Thyroid gland (tissue), 4 donors: ENCODE results near the gene OSBPL8. TPM values are rescaled to one million over a fixed set of nuclear protein-coding genes. Genes with fewer than 3 reads are reported as not detected.

Experiments
- DNase-seq, 2 donors: peaks; one replicate each; pipeline ENCODE4 v3.0.0-alpha.2; 2019
- H3K27ac ChIP-seq, 3 donors: fragments of 200-600 bp; sonication (generic); 1 replicate in 2 of 3; 2 replicates in 1 of 3; pipeline ENCODE4 v1.5.1; 2016 to 2019; ENCODE audit warnings: mild to moderate bottlenecking in 1 of 3, moderate library complexity in 1 of 3
- H3K27me3 ChIP-seq: fragments of 200-600 bp; sonication (generic); one replicate; pipeline ENCODE4 v1.5.1; 2019
- H3K36me3 ChIP-seq, 2 donors: fragments of 200-600 bp; sonication (generic); one replicate each; pipeline ENCODE4 v1.5.1; 2016 to 2019
- H3K4me1 ChIP-seq, 2 donors: fragments of 200-600 bp; sonication (generic); one replicate each; pipeline ENCODE4 v1.5.1; 2017 to 2019
- H3K4me3 ChIP-seq, 3 donors: fragments of 200-600 bp; sonication (generic); replicated peaks in 1 of 3; 1 replicate in 2 of 3; 2 replicates in 1 of 3; pipeline ENCODE4 v1.5.1; 2016; ENCODE audit warnings: mild to moderate bottlenecking in 1 of 3
- H3K9me3 ChIP-seq: fragments of 200-600 bp; sonication (generic); one replicate; pipeline ENCODE4 v1.5.1; 2017
- POLR2A ChIP-seq, 2 donors: fragments of 450-650 bp; IDR thresholded peaks; one replicate each; pipeline ENCODE4 v1.6.1; 2017; ENCODE audit warnings: antibody characterized with exemption in 2 of 2, mild to moderate bottlenecking in 2 of 2, moderate library complexity in 1 of 2
- WGBS, 2 donors: methylation state at CpG; one replicate each; pipeline ENCODE4 v1.1.5; 2017; 5-methylcytosine and 5-hydroxymethylcytosine counted together
- intact Hi-C: fragments of 100-400 bp; cut with DNase I; formaldehyde crosslinking; loops from one replicate; pipeline ENCODE4 v1.15.1; 2023
- total RNA-seq, 4 donors: library from RNA; depleted of rRNA; stranded (reverse); fragments of >200 nt; gene quantifications; one replicate each; pipeline ENCODE4 v1.2.3, GENCODE V29; 2016
- TF ChIP-seq, protein P1 (sequence below), 6 experiments: fragments of 200-600 bp in 3 of 6; fragments of 450-650 bp in 3 of 6; sonication (generic) in 3 of 6; IDR thresholded peaks; one replicate each; pipeline ENCODE4 v1.5.1; 2016 to 2019; ENCODE audit warnings: antibody characterized with exemption in 6 of 6, mild to moderate bottlenecking in 2 of 6, inconsistent platforms in 1 of 6, moderate library complexity in 1 of 6

Gene OSBPL8
- total RNA-seq, 4 donors from 2014 or later: 69.8 to 112 (median 77.6) TPM

DNA sequence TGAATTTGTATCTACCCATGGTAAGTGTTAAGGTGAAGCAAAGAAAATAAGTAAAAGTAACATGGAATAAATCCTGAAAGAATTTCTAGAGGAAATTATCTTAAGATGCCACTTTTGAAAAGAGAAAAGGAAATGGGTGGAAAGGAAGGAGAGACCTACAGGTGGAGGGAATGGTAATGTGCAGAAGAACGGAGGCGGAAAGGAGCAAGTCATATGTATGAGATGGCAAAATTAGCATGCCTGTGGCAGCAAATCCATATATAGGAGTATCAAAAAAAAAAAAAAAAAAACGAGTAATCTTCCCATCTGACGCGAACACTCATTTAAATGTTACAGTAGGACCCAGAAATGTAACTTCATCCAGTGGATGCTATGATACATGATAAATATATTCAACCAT is 23.0 kb downstream of the OSBPL8 start:
- intact Hi-C loops: no loop called here
- TF ChIP-seq, protein P1, sequence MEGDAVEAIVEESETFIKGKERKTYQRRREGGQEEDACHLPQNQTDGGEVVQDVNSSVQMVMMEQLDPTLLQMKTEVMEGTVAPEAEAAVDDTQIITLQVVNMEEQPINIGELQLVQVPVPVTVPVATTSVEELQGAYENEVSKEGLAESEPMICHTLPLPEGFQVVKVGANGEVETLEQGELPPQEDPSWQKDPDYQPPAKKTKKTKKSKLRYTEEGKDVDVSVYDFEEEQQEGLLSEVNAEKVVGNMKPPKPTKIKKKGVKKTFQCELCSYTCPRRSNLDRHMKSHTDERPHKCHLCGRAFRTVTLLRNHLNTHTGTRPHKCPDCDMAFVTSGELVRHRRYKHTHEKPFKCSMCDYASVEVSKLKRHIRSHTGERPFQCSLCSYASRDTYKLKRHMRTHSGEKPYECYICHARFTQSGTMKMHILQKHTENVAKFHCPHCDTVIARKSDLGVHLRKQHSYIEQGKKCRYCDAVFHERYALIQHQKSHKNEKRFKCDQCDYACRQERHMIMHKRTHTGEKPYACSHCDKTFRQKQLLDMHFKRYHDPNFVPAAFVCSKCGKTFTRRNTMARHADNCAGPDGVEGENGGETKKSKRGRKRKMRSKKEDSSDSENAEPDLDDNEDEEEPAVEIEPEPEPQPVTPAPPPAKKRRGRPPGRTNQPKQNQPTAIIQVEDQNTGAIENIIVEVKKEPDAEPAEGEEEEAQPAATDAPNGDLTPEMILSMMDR (IDR thresholded peaks at IDR 0.05): no peak
- no peak for TF ChIP-seq POLR2A (IDR thresholded peaks at IDR 0.05)

DNA sequence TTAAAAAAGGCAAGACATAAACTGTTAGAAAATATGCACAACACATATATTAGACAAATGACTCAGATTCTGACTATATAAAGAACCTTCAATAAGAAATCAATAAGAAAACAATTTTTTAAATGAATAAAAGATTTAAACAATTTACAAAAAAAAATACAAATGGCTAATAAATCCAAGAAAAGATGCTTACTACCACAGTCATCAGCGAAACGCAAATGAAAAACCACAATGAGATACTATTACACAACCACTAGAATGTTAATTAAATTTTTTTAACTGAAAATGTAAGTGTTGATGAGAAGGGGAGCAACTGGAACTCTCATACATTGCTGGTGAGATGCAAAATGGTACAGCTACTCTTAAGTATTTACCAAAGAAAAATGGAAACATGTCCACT is 24.4 kb downstream of the OSBPL8 start:
- H3K4me3 ChIP-seq: no peak overlapping the region
- no peaks in the 10 kb centered on the region for H3K36me3 ChIP-seq
- intact Hi-C loops: no loop called here
- no peaks in the 10 kb centered on the region for H3K9me3 ChIP-seq
- TF ChIP-seq POLR2A (IDR thresholded peaks at IDR 0.05): no peak
- DNase-seq: no peak
- 97% methylated on average over 2 of the region's 2 CpGs for WGBS, 2 donors
- peaks cover 0 to 12% of the 10 kb centered on the region in 2 donors for H3K4me1 ChIP-seq
- H3K27me3 ChIP-seq: no peaks in the 10 kb centered on the region
- H3K27ac ChIP-seq: no peak overlapping the region

More for the DNA sequence above, 23.0 kb downstream of the OSBPL8 start:
- Histone ChIP-seq H3K27ac (no peak overlapping the region), H3K4me3 (no peak overlapping the region), H3K36me3 (no peaks in the 10 kb centered on the region), H3K27me3 (no peaks in the 10 kb centered on the region), H3K9me3 (no peaks in the 10 kb centered on the region), H3K4me1 (peaks cover 0 to 12% of the 10 kb centered on the region in 2 donors)
- 95 to 96% methylated on average over 5 of the region's 5 CpGs for WGBS, 2 donors
- DNase-seq: no peak

DNA sequence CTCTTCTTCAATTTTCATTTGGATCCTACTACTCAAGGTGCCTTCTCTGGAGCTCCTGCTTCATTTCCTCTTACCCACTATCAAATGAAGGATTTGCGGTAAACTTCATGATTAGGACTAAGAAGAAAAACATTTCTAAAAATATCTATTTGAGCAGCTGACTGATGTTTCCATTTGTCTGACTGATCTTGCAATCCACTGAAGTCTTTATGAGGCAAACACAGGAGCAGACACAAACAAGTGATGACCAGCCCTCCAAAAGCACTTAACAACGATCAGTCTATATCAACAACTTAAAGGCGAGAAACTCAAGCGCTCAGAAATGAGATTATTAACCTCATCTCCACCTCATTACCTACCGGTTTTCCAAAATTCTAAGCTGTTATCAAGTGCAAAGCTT is 26.2 kb downstream of the OSBPL8 start:
- Histone ChIP-seq H3K36me3 (no peaks in the 10 kb centered on the region), H3K9me3 (no peaks in the 10 kb centered on the region), H3K4me3 (no peak overlapping the region), H3K27me3 (no peaks in the 10 kb centered on the region), H3K4me1 (peaks cover 0 to 7% of the 10 kb centered on the region in 2 donors), H3K27ac (no peak overlapping the region)
- DNase-seq: no peak
- WGBS, 2 donors: 63 to 73% methylated on average over 5 of the region's 5 CpGs
- no peak for TF ChIP-seq POLR2A (IDR thresholded peaks at IDR 0.05)
- TF ChIP-seq, protein P1 (IDR thresholded peaks at IDR 0.05): no peak
- intact Hi-C loops: no loop called here

DNA sequence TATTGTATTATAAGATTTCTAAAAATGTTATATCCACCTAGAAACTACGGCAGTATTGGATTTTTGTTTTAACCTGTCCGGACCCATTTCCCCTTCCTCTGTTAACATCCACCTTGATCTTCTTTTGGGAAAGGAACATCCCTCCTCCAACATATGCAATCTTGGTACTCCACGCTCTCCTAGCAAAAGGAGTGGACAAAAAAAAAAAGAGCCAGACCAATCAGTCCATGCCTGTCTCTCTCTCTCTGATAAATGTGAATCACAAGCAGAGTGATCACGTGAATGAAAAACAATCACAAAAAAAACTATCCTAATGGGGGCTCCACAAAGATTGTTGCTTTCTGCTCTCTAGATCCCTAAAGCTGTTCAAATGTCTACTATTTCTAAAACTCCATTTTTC is 27.1 kb downstream of the OSBPL8 start:
- H3K4me3 ChIP-seq: no peak overlapping the region
- H3K9me3 ChIP-seq: no peaks in the 10 kb centered on the region
- intact Hi-C loops: no loop called here
- peaks cover 0 to 7% of the 10 kb centered on the region in 2 donors for H3K4me1 ChIP-seq
- DNase-seq: no peak
- H3K27ac ChIP-seq: no peak overlapping the region
- H3K36me3 ChIP-seq: no peaks in the 10 kb centered on the region
- WGBS, 2 donors: 94 to 97% methylated on average over 4 of the region's 4 CpGs
- H3K27me3 ChIP-seq: no peaks in the 10 kb centered on the region
- TF ChIP-seq POLR2A (IDR thresholded peaks at IDR 0.05): no peak
- TF ChIP-seq, protein P1 (IDR thresholded peaks at IDR 0.05): no peak

DNA sequence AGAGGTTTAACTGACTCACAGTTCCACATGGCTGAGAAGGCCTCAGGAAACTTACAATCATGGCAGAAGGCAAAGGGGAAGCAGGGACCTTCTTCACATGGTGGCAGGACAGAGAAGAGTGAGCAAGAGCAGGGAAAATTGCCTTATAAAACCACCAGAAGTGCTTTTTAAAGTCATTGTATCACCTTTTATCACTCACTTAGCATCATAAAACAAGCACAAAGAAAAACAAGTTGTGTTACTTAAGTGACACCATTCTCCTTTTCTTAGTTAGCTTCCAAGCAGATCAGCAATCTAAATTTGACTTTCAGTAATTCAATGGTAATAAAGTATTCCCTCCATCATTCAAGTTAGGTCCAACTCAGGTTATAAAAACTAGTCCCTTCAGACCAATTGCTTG is 28.5 kb downstream of the OSBPL8 start:
- no peaks in the 10 kb centered on the region for H3K27me3 ChIP-seq
- intact Hi-C loops: no loop called here
- no peaks in the 10 kb centered on the region for H3K9me3 ChIP-seq
- no peak overlapping the region for H3K4me3 ChIP-seq
- no peak for TF ChIP-seq POLR2A (IDR thresholded peaks at IDR 0.05)
- TF ChIP-seq, protein P1 (IDR thresholded peaks at IDR 0.05): no peak
- no peak overlapping the region for H3K27ac ChIP-seq
- no peaks in the 10 kb centered on the region for H3K36me3 ChIP-seq
- DNase-seq: no peak
- H3K4me1 ChIP-seq: peaks cover 0 to 7% of the 10 kb centered on the region in 2 donors

DNA sequence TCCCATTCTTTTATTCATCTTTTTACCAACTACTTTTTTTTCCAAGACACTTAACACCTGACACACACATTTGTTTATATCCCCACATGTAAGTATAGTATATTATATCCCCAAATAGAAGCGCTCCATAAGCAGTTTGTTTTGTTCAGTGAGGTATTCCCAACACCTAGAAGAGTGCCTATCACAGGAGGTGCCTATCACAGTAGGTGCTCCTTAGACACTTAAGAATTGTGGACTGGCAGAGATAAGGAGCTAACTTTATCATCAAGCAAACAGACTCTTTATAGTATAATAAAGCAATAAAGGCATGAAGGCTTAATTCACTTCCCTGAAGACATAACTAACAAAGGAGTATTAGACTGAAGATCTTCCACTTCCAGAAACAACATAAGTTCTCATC is 29.1 kb downstream of the OSBPL8 start:
- WGBS, 2 donors: 96 to 98% methylated on average over 1 of the region's 1 CpG
- no peaks in the 10 kb centered on the region for H3K9me3 ChIP-seq
- no peaks in the 10 kb centered on the region for H3K36me3 ChIP-seq
- TF ChIP-seq, protein P1 (IDR thresholded peaks at IDR 0.05): no peak
- TF ChIP-seq POLR2A (IDR thresholded peaks at IDR 0.05): no peak
- no peak overlapping the region for H3K4me3 ChIP-seq
- peaks cover 0 to 7% of the 10 kb centered on the region in 2 donors for H3K4me1 ChIP-seq
- H3K27me3 ChIP-seq: no peaks in the 10 kb centered on the region
- intact Hi-C loops: no loop called here
- no peak for DNase-seq
- no peak overlapping the region for H3K27ac ChIP-seq
